Keratinocyte (primary cell): Measurements from ENCODE around the gene CABLES2.

ENCODE experiments used
- CTCF ChIP-seq, 3 experiments: IDR thresholded peaks in 1 of 3; conservative IDR thresholded peaks in 1 of 3; optimal IDR thresholded peaks in 1 of 3; 2 replicates in 2 of 3; 3 replicates in 1 of 3; pipeline versions ENCODE3 to v1.5.1; 2011; ENCODE audit warnings: low read length in 3 of 3, mild to moderate bottlenecking in 3 of 3, moderate library complexity in 2 of 3, control low read depth in 1 of 3, inconsistent platforms in 1 of 3; ENCODE audit not compliant: insufficient read depth in 2 of 3; ENCODE audit errors: extremely low read depth in 1 of 3
- EZH2 ChIP-seq: IDR thresholded peaks from one replicate; pipeline ENCODE4 v1.6.1; 2012; ENCODE audit warnings: inconsistent platforms, mild to moderate bottlenecking, low read length, moderate library complexity

GRCh38 chr20:62416651-62417637 is 9.9 kb upstream of the CABLES2 start:
- TF ChIP-seq CTCF (optimal IDR thresholded peaks at IDR 0.05 in 1 of 3, IDR thresholded peaks at IDR 0.05 in 1 of 3, conservative IDR thresholded peaks at IDR 0.05 in 1 of 3; ENCODE audit: extremely low read depth in 1 of 3, insufficient read depth in 2 of 3, low read length in 3 of 3) (no peak), EZH2 (no peak)
